OCI-LY3 (cell line): Measurements from ENCODE around the gene TGFBR3L.

Experiments used
- H2AFZ ChIP-seq: fragments of 200-600, 300-600 bp; shearing (Covaris generic); 2 replicates; pipeline ENCODE4 v1.6.0; 2014; ENCODE audit warnings: antibody characterized with exemption, low read depth, low read length
- H3K27ac ChIP-seq: fragments of 200-600, 300-600 bp; sonication (generic); 2 replicates; pipeline ENCODE4 v1.5.1; 2014; ENCODE audit warnings: mild to moderate bottlenecking, low read length, moderate library complexity, mixed read lengths
- H3K27me3 ChIP-seq: fragments of 200-600, 300-600 bp; sonication (generic); 2 replicates; pipeline ENCODE4 v1.6.1; 2014; ENCODE audit warnings: low read depth, low read length, mixed read lengths
- H3K36me3 ChIP-seq: fragments of 200-600, 300-600 bp; sonication (generic); replicated peaks from 2 replicates; pipeline ENCODE3; 2014; ENCODE audit warnings: low read depth, low read length, mixed read lengths
- H3K4me1 ChIP-seq: fragments of 300-600, 200-600 bp; sonication (generic); 2 replicates; pipeline ENCODE4 v1.6.1; 2014; ENCODE audit warnings: low read length, mixed read lengths
- H3K4me2 ChIP-seq: fragments of 200-600, 300-600 bp; sonication (generic); 2 replicates; pipeline ENCODE4 v1.6.1; 2014; ENCODE audit warnings: low read length, mixed read lengths
- H3K4me3 ChIP-seq: fragments of 300-600, 200-600 bp; sonication (generic); 2 replicates; pipeline ENCODE4 v1.5.1; 2014; ENCODE audit warnings: antibody characterized with exemption, mild to moderate bottlenecking, low read length, moderate library complexity
- H3K79me2 ChIP-seq: fragments of 300-600, 200-600 bp; shearing (Covaris generic); 2 replicates; pipeline ENCODE4 v1.6.1; 2014; ENCODE audit warnings: mild to moderate bottlenecking, low read length, mixed read lengths
- H3K9ac ChIP-seq: fragments of 300-600, 200-600 bp; shearing (Covaris generic); 2 replicates; pipeline ENCODE4 v1.6.0; 2014; ENCODE audit warnings: mild to moderate bottlenecking, low read length, moderate library complexity
- H3K9me3 ChIP-seq: fragments of 200-600, 300-600 bp; shearing (Covaris generic); 2 replicates; pipeline ENCODE4 v1.6.1; 2014; ENCODE audit warnings: low read length, mixed read lengths; ENCODE audit not compliant: insufficient read depth
- H4K20me1 ChIP-seq: fragments of 200-600, 300-600 bp; sonication (generic); 2 replicates; pipeline ENCODE4 v1.6.1; 2016; ENCODE audit warnings: low read length, mixed read lengths; ENCODE audit not compliant: insufficient read depth
- EZH2phosphoT487 ChIP-seq: fragments of 200-600 bp; shearing (Covaris generic); IDR thresholded peaks from 2 replicates; pipeline ENCODE4 v1.6.1; 2018; ENCODE audit warnings: antibody characterized with exemption, mixed run types, low read depth
- TF ChIP-seq, protein P1 (sequence below): fragments of 200-600, 300-600 bp; sonication (generic); IDR thresholded peaks from 2 replicates; pipeline ENCODE4 v1.5.1; 2014; ENCODE audit warnings: antibody characterized with exemption, low read length, low read depth

The TGFBR3L gene

GRCh38 chr19:7870571-7871436 is 43.8 kb upstream of the TGFBR3L start:
- Histone ChIP-seq H3K79me2 (no peaks in the 10 kb centered on the region), H3K36me3 (no peaks in the 10 kb centered on the region), H4K20me1 (no peaks in the 10 kb centered on the region), H3K27me3 (no peaks in the 10 kb centered on the region), H2AFZ (no peak overlapping the region), H3K4me1 (peaks cover 15% of the 10 kb centered on the region), H3K4me2 (peak overlapping the region; percentile 23; the same call in 1 of the 2 replicates), H3K9me3 (no peaks in the 10 kb centered on the region), H3K4me3 (0 out of 2 replicates have a peak overlapping the region, but pooled peaks have one; percentile 31), H3K27ac (no peak overlapping the region), H3K9ac (no peak overlapping the region)
- no peak for TF ChIP-seq EZH2phosphoT487
- TF ChIP-seq, protein P1, sequence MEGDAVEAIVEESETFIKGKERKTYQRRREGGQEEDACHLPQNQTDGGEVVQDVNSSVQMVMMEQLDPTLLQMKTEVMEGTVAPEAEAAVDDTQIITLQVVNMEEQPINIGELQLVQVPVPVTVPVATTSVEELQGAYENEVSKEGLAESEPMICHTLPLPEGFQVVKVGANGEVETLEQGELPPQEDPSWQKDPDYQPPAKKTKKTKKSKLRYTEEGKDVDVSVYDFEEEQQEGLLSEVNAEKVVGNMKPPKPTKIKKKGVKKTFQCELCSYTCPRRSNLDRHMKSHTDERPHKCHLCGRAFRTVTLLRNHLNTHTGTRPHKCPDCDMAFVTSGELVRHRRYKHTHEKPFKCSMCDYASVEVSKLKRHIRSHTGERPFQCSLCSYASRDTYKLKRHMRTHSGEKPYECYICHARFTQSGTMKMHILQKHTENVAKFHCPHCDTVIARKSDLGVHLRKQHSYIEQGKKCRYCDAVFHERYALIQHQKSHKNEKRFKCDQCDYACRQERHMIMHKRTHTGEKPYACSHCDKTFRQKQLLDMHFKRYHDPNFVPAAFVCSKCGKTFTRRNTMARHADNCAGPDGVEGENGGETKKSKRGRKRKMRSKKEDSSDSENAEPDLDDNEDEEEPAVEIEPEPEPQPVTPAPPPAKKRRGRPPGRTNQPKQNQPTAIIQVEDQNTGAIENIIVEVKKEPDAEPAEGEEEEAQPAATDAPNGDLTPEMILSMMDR = no peak

- no peaks in the 10 kb centered on the region for H3K27me3 ChIP-seq
- H3K27ac ChIP-seq = no peak overlapping the region
- H4K20me1 ChIP-seq = no peaks in the 10 kb centered on the region
- H3K4me3 ChIP-seq = peak overlapping the region; percentile 31
- no peaks in the 10 kb centered on the region for H3K9me3 ChIP-seq
- H2AFZ ChIP-seq = 0 out of 2 replicates have a peak overlapping the region, but pooled peaks have one; percentile 18
- H3K36me3 ChIP-seq = no peaks in the 10 kb centered on the region
- peaks cover 15% of the 10 kb centered on the region for H3K4me1 ChIP-seq
- TF ChIP-seq, protein P1 = no peak
- TF ChIP-seq EZH2phosphoT487 = no peak
- H3K9ac ChIP-seq = no peak overlapping the region
- H3K4me2 ChIP-seq = peak overlapping the region; percentile 23
- no peaks in the 10 kb centered on the region for H3K79me2 ChIP-seq
Measured at GRCh38 chr19:7871437-7872305, 43.0 kb upstream of the TGFBR3L start.

DNA sequence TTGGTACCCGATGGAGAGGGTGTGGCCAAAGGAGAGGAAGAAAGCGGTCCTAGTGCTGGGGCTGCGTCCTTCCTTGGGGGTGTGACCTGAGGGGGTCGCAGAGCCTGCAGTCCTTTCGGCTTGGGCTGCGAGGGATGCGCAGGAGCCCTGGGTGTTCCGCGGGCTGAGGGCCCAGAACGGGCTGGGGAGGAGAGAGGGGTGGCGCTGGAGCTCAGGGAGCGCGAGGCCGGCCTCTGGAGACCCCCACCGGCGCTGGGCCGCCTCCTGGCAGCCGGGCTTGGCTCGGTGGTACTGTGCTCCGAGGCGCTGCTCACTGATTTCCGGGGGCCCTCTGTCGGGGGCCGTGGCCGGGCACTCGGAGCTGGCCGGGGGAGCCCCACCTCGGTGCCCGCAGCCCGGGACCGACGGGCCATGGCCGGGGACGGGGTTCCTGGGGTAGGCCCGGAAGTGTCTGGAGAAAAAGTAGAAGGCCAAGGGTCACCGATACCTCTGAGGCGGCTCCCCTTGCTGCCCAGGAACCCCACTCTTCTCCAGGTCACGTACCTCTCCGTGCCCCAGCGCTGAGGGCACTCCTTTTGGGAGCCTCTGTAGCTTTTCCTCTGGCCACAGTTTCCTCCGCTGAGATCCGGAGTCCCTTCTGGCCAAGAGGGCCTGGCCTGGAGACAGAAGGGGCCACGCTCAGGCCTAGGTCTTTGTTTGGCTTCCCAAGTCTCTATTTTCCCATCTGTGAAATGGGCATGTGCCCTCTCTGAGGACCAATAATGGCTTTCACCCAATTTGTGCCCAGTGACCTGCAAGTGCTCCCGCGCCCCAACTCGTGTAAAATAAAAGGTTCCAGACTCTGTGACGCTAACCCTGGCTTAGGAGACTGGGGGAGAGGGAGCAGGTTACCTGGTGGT is 42.1 kb upstream of the TGFBR3L start:
- Histone ChIP-seq H3K9ac (no peak overlapping the region), H4K20me1 (no peaks in the 10 kb centered on the region), H3K4me3 (no peak overlapping the region), H3K4me1 (peaks cover 15% of the 10 kb centered on the region), H3K27me3 (no peaks in the 10 kb centered on the region), H3K36me3 (no peaks in the 10 kb centered on the region), H3K9me3 (no peaks in the 10 kb centered on the region), H3K79me2 (no peaks in the 10 kb centered on the region), H2AFZ (no peak overlapping the region), H3K27ac (no peak overlapping the region), H3K4me2 (no peak overlapping the region)
- TF ChIP-seq, protein P1 = no peak
